NCI-H2227 treated with DMSO at 0.1 percent for 48 hours (cell line): Measurements from ENCODE around the gene TMEM150B.

Experiments
- DNase-seq: peaks from one replicate; lab custom pipeline; 2025; lab: John Stamatoyannopoulos, UW

The TMEM150B gene

DNA sequence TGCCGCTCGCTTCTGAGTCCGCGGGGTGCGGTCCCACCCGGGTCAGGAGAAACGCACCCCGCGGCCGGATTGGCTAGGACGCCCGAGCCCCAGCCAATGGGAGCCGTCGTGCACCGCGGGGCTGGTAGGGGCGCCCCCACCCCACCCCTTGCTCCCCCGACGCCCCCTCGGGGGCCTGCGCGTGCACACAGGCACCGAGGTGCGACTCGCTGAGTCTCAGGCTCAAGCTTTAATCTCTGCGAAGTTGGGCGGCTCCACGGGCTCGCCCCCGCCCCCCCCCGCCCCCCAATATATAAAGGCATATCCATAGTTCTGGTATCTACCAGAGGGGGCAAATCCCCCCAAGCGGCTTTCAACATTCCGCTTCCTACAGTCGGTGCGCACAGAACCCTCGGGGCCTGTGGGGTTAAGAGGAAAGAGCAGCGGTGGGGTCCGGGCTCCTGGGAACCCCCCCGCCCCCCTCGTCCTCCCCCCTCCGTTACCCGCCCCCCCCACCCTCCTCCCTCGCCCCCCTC lies 29.6 kb upstream of the TMEM150B start, which contains the start of gene COX6B2:
TSS of gene COX6B2 (minus strand) at position 22 of the 515 bp plus-strand sequence. CDS start 198 bp downstream, outside the sequence.
- DNase-seq: no peak

DNA sequence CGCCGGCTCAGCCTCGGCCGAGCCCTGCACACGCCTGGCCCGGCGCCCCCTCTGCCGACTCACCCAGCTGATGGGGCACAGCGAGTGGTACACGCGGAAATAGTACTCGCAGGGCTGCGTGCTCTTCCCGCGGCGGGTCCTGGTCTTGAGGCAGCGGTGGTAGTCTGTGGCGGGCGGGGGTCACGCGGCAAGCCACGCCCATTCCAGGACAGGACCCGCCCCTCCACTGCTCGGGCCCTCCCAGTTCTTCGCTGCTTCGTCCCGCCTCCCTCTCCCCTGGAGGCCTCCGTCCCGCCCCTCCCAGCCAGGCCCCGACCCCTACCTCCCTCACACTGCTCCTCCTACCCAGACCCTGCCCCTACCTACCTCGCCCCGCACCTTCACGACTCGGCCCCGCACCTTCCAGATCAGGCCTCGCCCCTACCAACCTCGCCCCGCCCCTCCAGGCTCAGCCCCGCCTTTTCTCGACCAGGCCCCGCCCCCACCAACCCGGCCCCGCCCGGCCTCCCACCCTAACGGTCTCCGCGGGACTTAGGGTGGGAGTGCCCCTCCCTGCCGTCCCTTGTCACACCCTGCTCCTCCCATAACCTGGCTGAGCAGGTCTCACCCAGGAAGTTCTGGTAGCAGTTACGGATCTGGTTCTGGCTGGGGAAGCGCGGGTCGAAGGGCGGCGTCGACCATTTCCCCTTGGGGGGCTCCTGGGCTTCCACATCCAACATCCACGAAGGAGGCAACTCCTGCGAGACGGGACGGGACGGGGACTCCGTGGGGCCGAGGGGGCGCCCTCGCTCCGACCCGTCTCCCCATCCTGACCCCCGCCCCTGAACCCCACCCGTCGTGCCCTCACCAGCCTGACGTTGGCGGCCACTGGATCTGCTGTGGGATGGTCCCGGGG lies 28.9 kb upstream of the TMEM150B start:
- DNase-seq: peak; percentile 83

DNA sequence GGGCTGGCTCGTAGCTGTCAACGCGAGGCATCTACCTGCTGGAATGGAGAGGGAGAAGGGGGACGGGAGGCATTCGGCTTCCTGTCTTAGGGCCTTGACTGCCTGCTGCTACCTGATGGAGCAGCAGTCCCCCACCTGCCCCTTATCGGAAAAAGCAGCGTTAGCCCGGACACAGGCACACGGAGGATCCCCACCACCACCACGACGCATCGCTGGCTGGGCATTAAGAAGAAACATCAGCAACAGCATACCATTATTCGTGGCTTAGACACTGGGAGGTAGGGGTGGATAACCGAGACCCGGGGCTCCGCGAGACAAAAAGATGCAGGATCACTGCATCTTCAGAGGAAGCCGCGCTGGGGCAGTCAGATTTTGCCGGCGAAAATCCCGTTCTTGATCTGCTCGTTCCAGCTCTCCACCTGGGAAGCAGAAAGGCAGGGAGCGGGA lies 28.2 kb upstream of the TMEM150B start:
- DNase-seq: no peak

DNA sequence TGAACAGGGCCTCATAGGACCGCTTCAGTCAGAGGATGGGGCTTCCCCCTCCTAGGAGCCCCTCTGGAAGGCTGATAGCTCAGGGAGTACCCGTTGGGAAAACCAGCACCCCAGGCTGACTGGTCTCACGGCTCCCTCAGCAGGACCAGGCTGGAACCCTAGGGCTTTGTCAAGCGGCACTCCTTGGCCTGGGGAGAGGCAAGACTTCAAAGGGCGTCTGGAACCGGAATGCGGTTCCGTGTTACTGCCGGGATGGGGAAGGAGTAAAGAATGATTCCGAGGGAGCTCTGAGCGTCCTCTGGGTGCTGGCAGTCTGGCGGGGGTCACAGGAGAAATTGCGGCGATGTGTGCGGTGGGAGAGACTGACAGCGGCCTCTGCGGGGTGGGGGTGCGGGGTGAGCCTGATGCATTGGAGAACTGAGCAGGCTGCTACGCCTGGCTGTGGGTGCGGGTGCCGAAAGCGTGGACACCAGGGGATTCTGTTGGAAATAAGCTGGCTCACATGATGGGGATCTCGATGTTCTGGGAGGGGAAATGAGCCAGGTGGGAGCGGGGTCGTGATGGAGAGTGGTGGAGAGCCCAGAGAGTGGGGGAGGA lies 27.5 kb upstream of the TMEM150B start:
- DNase-seq: no peak

DNA sequence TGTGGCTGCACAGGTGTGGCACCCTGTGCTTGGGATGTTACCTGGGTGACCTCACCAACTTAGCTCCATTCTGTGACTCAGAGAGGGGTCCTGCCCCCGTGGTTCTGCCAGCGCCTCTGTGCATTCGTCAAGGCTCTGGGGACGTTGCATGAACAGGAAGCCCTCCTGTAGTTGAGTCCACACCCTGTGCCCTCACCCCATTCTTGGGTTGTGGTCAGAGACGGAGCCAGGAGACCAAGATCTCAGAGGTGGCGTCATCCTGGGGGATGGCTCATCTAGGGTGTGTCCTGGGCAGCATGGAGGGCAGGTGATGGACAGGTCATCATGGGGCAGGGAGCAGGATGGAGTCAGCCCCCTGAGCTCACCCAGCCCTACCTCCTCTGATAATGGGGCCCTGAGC lies 26.9 kb upstream of the TMEM150B start:
- DNase-seq: no peak

DNA sequence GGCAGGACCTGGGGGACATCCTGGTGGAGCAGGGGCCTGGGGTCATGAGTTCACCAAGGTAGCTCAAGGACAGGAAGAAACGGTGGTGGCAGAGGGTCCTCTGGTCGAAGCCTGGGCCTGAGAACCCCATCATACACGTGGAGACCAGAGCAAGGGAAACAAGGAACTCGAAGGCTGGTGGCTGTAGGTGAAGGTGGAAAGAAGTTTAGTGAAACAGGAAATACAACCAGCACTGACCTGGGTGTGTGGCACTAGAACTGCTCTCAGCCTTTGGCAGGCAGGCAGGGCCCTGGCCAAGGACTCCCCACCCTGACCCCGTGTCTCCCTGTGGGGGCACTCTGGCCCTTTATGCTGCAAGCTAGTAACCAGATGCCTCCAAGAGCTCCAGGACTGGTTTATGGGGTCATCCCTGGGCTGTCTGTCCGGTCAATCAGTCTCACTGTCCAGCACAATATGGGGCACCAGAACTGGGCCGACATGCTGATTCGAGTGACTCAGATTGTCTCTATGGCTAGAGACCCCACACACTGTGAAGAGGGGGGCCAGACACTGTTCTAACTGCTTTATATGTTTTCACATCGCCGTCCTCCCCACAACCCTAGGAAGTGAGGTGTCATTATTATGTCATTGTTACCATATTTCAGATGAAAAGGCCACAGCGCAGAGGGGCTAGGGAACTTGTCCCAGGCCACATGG lies 25.6 kb upstream of the TMEM150B start:
- DNase-seq: no peak

DNA sequence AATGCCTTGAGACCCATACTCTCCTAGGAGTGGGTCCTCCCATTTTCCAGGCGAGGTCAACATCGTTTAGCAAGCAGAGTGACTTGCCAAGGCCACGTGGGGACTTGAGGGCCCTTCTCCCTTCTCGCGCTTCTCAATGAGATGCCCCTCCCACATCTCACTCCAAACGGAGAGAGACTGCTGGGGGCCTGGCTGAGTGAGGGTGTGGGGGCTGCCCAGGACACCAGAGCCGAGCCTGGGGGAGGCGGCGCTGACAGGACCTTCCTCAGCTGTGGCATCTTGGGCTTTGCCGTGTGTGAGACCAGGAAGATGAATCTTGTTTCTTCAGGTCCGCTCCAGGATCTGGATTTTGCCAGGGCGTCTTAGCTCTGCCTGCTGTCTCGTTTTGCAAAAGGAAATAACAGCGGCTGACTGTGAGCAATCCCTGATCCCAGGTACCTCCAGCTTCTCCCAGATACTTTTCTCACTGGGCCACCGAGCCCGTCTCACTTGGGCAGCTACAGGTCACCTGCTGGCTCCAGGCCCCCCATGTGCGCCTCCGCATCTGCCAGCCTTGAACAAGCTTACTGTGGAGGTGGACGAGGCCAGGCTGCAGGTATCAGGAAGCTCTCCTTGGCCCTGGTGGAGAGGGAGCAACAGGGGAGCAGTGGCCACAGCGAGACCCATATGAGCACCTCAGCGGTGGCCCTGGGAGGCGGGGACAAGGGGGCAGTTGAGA lies 23.3 kb upstream of the TMEM150B start:
- DNase-seq: peak; percentile 54

DNA sequence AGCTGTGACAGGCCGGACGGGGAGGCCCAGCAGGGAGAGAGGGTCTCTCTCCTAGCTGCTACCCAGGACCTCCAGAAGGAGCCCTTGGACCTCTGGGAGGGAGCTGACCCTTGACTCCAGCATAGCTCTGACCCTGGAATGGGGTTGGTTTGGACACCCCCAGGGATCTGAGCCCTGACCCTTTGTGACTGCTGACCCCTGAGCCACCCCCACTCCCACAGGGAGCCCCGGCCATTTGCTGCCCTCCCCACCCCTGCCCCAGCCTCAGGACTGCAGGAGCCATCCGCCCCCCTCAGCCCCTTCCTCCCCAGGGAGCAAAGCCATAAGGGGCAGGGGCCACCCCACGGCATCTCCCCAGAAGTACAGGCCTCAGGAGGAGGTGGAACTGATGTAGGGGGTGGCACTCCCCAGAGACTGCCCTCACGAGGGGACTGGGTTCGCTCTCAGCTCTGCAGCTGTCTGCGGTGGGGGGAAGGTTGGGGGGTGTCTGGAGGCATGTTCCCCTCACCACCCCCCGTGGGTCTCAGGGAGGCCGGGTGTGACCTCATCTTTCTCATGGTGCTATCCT lies 22.4 kb upstream of the TMEM150B start:
- no peak for DNase-seq

DNA sequence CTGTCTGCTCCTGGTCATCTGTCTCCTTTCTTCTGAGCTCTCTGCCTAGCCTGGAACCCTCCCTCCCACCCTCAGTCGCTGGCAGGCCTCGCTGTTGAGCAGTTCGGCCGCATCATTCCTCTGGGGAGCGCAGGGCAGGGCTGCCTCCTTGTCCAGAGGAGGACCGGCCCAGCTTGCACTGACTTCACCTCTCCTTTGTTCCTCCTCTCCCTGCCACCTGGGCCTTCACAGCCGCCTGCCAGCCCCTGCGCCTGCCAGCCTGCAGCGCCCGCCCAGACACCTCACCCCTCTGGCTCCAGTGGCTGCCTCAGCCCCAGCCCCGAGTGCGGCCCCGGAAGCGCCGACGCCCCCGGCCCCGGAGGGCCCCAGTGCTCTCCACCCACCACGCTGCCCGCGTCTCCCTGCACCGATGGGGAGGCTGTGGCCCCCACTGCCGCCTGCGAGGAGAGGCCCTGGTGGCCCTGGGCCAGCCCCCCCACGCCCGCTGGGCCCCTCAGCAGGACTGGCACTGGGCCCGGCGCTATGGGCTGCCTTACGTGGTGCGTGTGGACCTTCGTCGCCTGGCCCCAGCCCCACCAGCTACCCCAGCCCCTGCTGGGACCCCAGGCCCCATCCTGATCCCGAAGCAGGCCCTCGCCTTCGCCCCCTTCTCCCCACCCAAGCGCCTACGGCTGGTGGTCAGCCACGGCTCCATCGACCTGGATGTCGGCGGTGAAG lies 21.7 kb upstream of the TMEM150B start:
- DNase-seq: no peak

DNA sequence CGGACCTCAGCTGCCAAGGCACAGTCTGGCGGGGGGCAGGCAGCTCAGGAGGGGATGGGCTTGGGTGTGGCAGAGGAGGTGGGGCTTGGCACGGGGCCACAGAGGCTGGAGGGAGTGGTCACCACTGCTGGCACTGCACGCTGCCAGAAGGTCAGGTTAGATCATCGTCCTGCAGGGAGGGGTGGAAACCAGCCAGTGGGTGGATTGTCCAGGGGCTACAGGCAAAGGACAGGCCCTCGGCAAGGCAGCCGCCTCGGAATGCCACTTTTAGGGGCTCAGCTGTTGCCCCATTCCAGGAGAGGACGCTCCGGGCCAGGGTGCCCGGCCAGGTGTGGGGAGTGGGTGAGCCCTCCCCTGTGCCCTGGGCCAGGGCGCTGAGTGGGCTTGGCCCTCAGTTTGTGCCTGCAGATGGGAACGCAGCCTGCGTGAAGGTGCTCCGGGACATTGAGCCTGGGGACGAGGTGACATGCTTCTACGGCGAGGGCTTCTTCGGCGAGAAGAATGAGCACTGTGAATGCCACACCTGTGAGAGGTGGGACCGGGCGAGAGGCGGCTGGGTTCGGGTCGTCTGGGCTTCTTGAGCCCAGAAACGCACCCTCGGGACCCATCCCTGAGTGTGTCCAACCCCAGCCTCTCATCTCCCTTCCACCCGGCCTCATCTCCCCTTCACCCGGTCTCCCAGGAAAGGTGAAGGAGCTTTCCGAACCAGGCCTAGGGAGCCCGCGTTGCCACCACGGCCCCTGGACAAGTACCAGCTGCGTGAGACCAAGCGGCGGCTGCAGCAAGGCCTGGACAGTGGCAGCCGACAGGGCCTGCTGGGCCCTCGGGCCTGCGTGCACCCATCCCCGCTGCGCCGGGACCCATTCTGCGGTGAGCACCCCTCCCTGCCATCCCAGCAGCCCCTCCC lies 20.9 kb upstream of the TMEM150B start:
- no peak for DNase-seq

DNA sequence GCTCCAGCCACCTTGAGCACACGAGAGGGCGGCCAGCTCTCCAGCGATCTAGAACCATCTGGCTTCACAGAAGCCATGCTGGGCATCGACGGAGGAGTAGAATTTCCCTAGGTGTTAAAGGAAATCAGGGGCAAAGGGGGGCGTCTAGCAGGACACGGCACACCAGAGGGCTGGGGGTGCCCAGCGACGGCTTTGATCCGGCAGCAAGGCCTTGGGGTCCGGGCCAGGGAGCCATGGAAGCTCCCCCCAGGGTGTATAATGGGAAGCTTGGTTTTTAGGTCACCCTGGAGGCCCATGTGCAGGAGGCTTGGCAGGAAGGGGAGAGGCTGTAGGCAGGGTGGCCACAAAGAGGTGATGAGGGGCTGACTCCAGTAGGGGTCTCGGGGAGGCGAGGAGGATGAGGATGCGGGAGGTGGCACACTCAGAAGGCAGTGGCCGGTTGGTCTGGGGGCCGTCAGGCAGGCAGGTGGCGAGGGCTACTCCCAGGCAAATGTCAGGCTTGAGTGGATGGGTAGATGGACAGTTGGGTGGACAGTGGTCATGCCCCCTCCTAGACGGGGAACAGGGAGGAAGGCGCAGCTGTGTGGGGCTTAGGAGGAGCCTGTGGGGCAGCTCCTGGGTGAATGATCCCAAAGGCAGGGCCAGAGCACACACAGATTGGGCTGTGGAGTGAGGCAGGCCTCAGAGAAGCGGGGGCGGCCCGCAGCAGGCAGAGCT lies 20.1 kb upstream of the TMEM150B start:
- DNase-seq: no peak

DNA sequence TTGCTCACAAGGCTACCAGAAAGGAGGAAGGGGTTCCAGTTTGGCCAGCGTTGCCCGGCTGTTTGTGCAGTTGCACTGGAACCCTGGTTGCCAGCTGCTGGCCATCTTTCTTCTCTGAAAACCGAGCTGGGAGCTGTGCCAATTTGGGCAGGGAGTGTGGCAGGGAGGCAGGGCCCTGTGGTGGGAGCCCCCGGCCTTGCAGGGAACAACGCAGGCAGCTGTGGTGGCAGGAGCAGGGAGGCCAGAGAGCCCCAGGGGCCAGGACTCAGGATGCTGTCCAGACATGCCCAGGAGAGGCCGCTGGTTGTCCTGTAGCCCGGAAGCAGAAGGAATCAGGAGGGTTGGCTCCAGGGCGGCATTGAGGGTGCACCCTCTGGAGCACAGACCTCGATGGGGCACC lies 19.3 kb upstream of the TMEM150B start:
- DNase-seq: no peak

DNA sequence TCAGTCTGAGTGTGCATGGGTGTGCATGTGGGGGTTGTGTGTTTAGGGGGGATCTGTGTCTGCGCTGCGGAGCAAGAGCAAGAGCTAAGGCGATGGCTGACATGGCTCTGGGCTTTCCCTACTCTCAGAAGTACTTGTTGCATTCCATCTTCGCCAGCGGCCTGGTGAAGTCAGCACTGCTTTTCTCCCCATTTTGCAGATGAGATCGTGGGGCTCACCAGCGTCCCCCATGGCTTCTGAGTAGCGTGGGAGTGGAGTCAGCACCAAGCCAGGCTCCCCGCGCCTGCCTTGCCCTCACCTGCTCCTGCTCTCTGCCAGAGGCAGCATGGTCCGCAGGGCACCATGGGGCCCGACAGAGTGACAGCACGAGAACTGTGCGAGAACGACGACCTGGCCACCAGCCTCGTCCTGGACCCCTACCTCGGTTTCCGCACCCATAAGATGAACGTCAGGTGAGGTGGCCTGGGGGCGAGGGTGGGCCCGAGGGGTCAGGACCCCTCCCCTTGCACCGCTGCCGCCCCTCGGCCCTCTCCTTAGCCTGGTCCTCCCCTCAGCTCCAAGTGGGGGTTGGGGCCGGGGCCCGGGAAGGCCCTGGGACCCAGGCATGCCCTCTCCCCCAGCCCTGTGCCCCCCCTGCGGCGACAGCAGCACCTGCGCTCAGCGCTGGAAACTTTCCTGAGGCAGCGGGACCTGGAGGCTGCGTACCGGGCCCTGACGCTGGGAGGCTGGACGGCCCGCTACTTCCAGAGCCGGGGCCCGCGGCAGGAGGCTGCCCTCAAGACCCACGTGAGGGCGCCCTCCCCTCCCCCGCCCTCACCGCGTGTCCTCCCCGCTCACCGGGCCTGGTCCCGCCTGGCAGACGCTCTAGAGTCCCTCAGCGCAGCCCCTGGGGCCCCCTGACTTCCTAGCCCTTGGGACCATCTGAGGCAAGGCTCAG lies 16.7 kb upstream of the TMEM150B start:
- no peak for DNase-seq

DNA sequence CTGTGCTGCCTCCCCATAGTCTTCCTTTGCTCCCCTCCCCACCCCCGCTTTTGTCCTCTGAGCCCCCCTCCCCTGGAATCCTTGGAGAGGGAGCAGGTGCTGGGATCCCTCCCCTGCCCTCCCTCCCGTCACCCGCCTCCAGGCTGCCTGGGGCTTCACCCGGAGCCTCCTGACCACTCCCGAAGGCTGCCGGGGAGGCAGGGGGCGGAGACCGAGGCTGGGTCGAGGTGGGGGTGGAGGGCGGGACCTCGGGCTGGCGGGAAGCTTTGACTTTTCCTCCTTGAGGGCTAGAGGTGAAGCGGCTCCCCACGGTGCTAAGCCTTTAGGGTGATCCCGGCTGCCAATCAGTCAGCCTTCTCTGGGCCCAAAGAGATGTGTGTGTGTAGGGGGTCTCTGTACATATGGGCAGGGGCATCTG lies 16.0 kb upstream of the TMEM150B start:
- DNase-seq: peak; percentile 60

DNA sequence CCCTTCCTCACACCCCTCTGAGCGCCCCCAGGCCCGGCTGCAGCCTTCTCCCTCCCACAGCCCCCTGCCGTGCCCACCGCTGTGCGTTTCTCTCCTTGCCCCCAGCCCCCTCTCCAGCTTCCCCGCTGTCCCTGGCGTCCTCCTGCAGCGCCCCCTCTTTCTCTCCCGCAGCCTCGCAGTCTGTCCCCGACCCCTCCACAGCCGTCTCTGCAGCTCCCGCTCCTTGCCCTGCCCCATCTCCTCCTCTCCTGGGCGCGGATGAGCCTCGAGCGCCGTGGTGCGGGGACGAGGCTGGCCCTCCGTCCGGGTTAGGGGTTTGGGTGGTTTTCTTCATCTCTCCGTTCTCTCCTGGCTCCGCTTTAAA lies 15.6 kb upstream of the TMEM150B start:
- no peak for DNase-seq

DNA sequence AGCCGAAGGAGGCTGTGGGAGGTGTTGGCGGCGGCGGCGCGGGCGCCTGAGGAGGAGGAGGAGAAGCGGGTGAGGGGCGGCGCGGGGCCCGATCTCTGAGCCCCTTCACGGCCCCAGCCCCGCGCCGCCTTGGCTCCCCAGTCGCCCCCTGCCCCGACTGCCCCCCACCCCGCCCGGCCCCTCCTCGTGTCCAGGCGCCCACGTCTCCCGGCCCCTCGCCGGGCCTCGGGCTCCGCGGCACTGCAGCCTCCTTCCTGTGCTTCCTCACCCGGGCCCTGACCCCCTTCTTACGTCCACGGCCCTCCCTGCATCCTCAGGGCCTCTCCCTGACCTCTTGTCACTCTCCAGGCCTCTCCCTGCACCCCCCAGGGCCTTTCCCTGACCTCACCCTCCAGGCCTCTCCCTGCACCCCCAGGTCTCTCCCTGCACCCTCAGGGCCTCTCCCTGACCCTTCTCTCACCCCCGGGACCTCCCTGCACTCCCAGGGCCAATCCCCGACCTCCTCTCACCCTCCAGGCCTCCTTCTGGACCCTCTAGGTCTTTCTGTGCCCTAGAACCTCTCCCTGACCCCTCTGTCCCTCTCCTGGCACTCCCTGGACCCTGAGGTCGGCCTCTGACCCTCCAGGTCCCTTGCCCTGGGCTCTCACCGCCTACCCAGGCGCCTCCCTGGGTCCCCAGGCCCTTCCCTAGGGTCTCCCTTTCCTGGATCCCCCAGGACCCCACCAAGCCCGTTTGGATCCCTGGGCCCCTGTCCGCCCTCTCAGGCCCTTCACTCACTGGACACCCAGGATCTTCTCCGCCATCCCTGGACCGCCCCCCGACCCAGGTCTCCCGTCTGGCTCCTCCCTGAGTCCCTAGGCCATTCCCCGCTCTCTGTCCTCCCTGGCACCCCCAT lies 15.0 kb upstream of the TMEM150B start:
- no peak for DNase-seq
